LNCAP (cell line): Measurements from ENCODE around the gene SERINC5.

ENCODE experiments used
- TF ChIP-seq, protein P1 (sequence below): fragments of 450-650 bp; IDR thresholded peaks from 2 replicates; pipeline ENCODE4 v1.5.1; 2017; ENCODE audit warnings: mild to moderate bottlenecking

SERINC5 gene

GRCh38 chr5:80168388-80169028 lies 87.3 kb downstream of the SERINC5 start:
- TF ChIP-seq, protein P1, sequence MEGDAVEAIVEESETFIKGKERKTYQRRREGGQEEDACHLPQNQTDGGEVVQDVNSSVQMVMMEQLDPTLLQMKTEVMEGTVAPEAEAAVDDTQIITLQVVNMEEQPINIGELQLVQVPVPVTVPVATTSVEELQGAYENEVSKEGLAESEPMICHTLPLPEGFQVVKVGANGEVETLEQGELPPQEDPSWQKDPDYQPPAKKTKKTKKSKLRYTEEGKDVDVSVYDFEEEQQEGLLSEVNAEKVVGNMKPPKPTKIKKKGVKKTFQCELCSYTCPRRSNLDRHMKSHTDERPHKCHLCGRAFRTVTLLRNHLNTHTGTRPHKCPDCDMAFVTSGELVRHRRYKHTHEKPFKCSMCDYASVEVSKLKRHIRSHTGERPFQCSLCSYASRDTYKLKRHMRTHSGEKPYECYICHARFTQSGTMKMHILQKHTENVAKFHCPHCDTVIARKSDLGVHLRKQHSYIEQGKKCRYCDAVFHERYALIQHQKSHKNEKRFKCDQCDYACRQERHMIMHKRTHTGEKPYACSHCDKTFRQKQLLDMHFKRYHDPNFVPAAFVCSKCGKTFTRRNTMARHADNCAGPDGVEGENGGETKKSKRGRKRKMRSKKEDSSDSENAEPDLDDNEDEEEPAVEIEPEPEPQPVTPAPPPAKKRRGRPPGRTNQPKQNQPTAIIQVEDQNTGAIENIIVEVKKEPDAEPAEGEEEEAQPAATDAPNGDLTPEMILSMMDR, result no peak

- TF ChIP-seq, protein P1, result no peak
Measured at GRCh38 chr5:80165452-80165851, 90.4 kb downstream of the SERINC5 start.

GRCh38 chr5:80161165-80161564 lies 94.7 kb downstream of the SERINC5 start:
- TF ChIP-seq, protein P1, result no peak

DNA sequence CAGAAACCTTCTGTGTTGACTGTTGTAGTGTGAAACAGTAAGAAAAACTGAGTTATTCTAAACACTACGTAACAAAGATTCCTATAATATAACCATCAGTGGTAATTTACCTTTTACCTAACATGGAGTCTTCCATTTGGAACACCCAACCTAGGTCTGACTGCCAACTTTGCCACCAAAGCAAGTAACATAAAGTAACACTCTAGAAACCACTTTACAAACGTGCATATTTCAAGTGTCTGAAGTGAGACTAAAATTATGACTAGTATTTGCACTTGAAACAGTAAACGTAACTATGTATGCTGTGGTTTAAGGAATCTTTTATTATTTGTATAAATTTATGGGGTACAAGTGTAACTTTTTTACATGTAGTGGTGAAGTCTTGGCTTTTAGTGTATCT lies 95.6 kb downstream of the SERINC5 start:
- TF ChIP-seq, protein P1, result no peak

GRCh38 chr5:80159133-80159815 lies 96.6 kb downstream of the SERINC5 start:
- TF ChIP-seq, protein P1, result no peak

GRCh38 chr5:80156156-80156555 lies 99.7 kb downstream of the SERINC5 start:
- TF ChIP-seq, protein P1, result no peak

DNA sequence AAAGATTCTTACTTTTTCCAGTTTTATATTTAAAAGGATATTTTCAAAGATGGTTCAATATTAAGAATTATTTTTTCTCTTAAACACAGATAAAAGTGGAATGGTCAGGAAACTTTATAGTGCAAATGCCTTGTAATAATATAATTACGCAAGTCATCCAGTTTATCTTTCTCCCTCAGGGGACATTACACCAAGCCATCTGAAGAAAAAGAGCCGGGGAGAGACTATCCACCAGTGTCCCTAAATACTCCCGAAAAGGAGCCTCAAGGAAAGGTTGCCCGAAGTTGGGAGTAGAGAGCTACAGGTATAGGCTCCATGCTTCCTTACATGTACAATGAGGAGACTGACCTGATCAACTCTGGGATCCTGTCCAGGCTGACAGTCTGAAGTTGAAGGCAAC lies 101.1 kb downstream of the SERINC5 start:
- TF ChIP-seq, protein P1, result no peak
